ENCODE data around the gene TUNAR. TPM values are rescaled to one million over a fixed set of nuclear protein-coding genes. Genes with fewer than 3 reads are reported as not detected.

Gene TUNAR
- total and polyA plus RNA-seq, 4 donors = 0.01 to 0.09 TPM; not detected in 2

DNA sequence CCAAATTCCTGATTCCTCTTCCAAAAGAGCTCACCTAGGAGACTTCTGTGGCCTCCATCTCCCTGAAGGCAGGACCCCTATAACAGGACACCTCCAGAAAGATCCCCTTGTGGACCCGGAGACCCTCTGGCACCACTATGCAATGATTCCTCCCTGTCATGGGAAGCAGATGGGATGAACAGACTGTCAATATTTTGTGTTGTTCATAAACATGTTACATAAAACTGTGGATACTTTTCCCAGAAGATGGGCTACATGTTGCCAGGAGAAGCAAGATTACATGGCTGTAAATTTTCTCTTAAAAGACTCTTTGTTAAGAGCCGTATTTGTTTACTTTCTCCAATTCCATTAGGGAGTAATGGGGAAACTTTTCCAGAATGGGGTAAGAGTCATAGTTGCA, 52.1 kb downstream of the TUNAR start:
- Histone ChIP-seq H3K4me1 (ENCODE audit: control insufficient read depth in 5 of 5, insufficient read depth in 5 of 5, low read length in 5 of 5) (no peaks in the 10 kb centered on the region), H3K9ac (ENCODE audit: insufficient read depth in 1 of 2, low read length in 2 of 2) (no peak overlapping the region), H3K36me3 (ENCODE audit: control insufficient read depth in 4 of 4, insufficient read depth in 4 of 4, low read length in 4 of 4) (no peaks in the 10 kb centered on the region), H3K27ac (ENCODE audit: low read depth in 1 of 2, low read length in 1 of 2) (no peak overlapping the region), H3K27me3 (ENCODE audit: control insufficient read depth in 3 of 3, insufficient read depth in 3 of 3, low read length in 2 of 3) (peaks cover 0 to 2% (median 0%) of the 10 kb centered on the region in 3 donors), H3K9me3 (ENCODE audit: control insufficient read depth in 4 of 4, insufficient read depth in 3 of 4, low read length in 3 of 4) (peaks cover 0 to 6% (median 0%) of the 10 kb centered on the region in 4 donors), H3K4me3 (no peak overlapping the region)
- 69 to 76% methylated on average over 2 of the region's 2 CpGs for WGBS, 2 donors
- TF ChIP-seq, protein P1, sequence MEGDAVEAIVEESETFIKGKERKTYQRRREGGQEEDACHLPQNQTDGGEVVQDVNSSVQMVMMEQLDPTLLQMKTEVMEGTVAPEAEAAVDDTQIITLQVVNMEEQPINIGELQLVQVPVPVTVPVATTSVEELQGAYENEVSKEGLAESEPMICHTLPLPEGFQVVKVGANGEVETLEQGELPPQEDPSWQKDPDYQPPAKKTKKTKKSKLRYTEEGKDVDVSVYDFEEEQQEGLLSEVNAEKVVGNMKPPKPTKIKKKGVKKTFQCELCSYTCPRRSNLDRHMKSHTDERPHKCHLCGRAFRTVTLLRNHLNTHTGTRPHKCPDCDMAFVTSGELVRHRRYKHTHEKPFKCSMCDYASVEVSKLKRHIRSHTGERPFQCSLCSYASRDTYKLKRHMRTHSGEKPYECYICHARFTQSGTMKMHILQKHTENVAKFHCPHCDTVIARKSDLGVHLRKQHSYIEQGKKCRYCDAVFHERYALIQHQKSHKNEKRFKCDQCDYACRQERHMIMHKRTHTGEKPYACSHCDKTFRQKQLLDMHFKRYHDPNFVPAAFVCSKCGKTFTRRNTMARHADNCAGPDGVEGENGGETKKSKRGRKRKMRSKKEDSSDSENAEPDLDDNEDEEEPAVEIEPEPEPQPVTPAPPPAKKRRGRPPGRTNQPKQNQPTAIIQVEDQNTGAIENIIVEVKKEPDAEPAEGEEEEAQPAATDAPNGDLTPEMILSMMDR (IDR thresholded peaks at IDR 0.05; ENCODE audit: control extremely low read depth, extremely low read depth) = no peak
- DNase-seq = no peak
- no peak for ATAC-seq (ENCODE audit: insufficient read depth, low FRiP score)

DNA sequence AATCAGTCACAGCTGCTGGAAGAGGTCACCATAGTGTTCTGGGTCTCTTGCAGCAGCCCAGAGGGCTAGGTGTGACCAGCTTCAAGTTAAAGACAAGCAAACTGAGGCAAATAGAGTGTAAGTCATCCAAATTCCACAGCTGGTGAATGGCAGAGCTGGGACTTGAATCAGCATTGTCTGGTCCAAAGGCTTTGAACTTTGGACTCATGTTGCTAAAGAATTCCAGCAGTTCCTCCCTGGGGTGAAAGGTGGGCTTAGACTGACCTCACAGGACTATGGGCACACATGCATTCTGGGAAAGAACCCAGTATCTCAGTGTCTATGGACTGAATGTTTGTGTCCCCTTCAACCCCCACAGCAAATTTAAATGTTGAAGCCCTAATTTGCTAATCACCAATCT, 54.8 kb downstream of the TUNAR start:
- Histone ChIP-seq H3K27me3 (ENCODE audit: control insufficient read depth in 3 of 3, insufficient read depth in 3 of 3, low read length in 2 of 3) (no peaks in the 10 kb centered on the region), H3K36me3 (ENCODE audit: control insufficient read depth in 4 of 4, insufficient read depth in 4 of 4, low read length in 4 of 4) (no peaks in the 10 kb centered on the region), H3K4me3 (no peak overlapping the region), H3K4me1 (ENCODE audit: control insufficient read depth in 5 of 5, insufficient read depth in 5 of 5, low read length in 5 of 5) (no peaks in the 10 kb centered on the region), H3K27ac (ENCODE audit: low read depth in 1 of 2, low read length in 1 of 2) (no peak overlapping the region), H3K9ac (ENCODE audit: insufficient read depth in 1 of 2, low read length in 2 of 2) (no peak overlapping the region), H3K9me3 (ENCODE audit: control insufficient read depth in 4 of 4, insufficient read depth in 3 of 4, low read length in 3 of 4) (peaks cover 0 to 6% (median 0%) of the 10 kb centered on the region in 4 donors)
- ATAC-seq (ENCODE audit: insufficient read depth, low FRiP score) = no peak
- TF ChIP-seq, protein P1 (IDR thresholded peaks at IDR 0.05; ENCODE audit: control extremely low read depth, extremely low read depth) = no peak
- DNase-seq = no peak

DNA sequence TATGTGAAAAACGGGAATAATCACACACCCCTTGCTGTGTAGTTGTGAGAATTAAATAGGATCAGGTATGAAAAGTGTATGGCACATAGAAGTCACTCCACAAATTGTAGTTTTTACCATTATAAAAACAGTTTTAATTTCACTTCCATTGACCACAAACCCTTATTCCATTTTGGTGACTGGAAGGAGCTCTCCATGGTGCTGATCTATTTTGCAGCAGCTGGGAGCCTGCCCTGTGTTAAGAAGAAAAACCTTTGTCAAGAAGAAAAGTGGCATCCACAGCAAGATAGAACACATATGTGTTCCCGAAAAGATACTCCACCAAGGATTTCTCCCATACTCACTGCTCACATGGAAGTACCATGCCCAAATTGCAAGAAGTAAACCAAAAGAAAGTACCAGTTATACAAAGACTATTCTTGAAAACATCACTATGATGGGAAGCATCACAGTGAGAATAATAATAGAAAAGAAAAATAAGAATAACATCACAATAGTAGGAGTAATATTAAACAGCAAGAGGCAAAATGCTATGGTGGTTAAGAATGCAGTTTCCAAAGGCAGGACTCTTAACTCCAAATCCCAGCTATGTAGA, 58.7 kb downstream of the TUNAR start:
- no peaks in the 10 kb centered on the region for H3K36me3 ChIP-seq (ENCODE audit: control insufficient read depth in 4 of 4, insufficient read depth in 4 of 4, low read length in 4 of 4)
- TF ChIP-seq, protein P1 (IDR thresholded peaks at IDR 0.05; ENCODE audit: control extremely low read depth, extremely low read depth) = no peak
- no peaks in the 10 kb centered on the region for H3K27me3 ChIP-seq (ENCODE audit: control insufficient read depth in 3 of 3, insufficient read depth in 3 of 3, low read length in 2 of 3)
- DNase-seq (peak; percentile 41 to 76 (median 69)), ATAC-seq (ENCODE audit: insufficient read depth, low FRiP score) (no peak)
- no peak overlapping the region for H3K4me3 ChIP-seq
- H3K27ac ChIP-seq (ENCODE audit: low read depth in 1 of 2, low read length in 1 of 2) = no peak overlapping the region
- H3K9me3 ChIP-seq (ENCODE audit: control insufficient read depth in 4 of 4, insufficient read depth in 3 of 4, low read length in 3 of 4) = peaks cover 0 to 8% (median 2%) of the 10 kb centered on the region in 4 donors
- no peaks in the 10 kb centered on the region for H3K4me1 ChIP-seq (ENCODE audit: control insufficient read depth in 5 of 5, insufficient read depth in 5 of 5, low read length in 5 of 5)
- WGBS, 2 donors = 26 to 37% methylated on average over 2 of the region's 2 CpGs
- H3K9ac ChIP-seq (ENCODE audit: insufficient read depth in 1 of 2, low read length in 2 of 2) = no peak overlapping the region

DNA sequence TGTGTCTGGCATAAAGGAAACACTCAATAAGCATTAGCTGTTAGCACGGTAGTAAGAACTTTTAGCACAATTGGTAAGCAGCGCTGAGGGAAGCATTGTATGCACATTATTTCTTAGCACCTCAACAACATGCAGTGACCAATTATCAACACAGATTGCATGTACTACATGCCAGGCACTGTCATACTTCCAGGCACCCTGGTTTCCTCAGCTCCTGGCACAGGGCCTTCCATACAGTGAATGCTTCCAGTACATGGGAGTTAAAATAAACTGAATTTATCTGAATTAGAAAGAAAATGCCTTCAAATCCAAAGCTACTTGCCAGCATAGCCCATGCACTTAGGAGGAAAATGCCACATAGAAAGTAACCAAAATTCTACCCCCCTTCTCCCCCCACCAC, 59.4 kb downstream of the TUNAR start:
- no peak overlapping the region for H3K9ac ChIP-seq (ENCODE audit: insufficient read depth in 1 of 2, low read length in 2 of 2)
- no peaks in the 10 kb centered on the region for H3K4me1 ChIP-seq (ENCODE audit: control insufficient read depth in 5 of 5, insufficient read depth in 5 of 5, low read length in 5 of 5)
- no peak overlapping the region for H3K27ac ChIP-seq (ENCODE audit: low read depth in 1 of 2, low read length in 1 of 2)
- ATAC-seq (ENCODE audit: insufficient read depth, low FRiP score) (no peak), DNase-seq (no peak)
- TF ChIP-seq, protein P1 (IDR thresholded peaks at IDR 0.05; ENCODE audit: control extremely low read depth, extremely low read depth) = no peak
- H3K36me3 ChIP-seq (ENCODE audit: control insufficient read depth in 4 of 4, insufficient read depth in 4 of 4, low read length in 4 of 4) = no peaks in the 10 kb centered on the region
- H3K9me3 ChIP-seq (ENCODE audit: control insufficient read depth in 4 of 4, insufficient read depth in 3 of 4, low read length in 3 of 4) = peaks cover 0 to 12% (median 2%) of the 10 kb centered on the region in 4 donors
- WGBS, 2 donors = 84 to 94% methylated on average over 2 of the region's 2 CpGs
- H3K4me3 ChIP-seq = no peak overlapping the region
- H3K27me3 ChIP-seq (ENCODE audit: control insufficient read depth in 3 of 3, insufficient read depth in 3 of 3, low read length in 2 of 3) = no peaks in the 10 kb centered on the region

All from lung (tissue), 12 donors.